RWPE2 (cell line): ENCODE measurements around the gene TM9SF2.

Source experiments
- ATAC-seq: fragments of 200-7000 bp; cut with Tn5 transposase; 3 replicates; pipeline ENCODE4 v1.9.1; 2021; ENCODE audit warnings: low read depth
- DNase-seq: peaks from one replicate; pipeline ENCODE4 v3.0.0-alpha.2; 2020; ENCODE audit warnings: low spot score
- H3K27ac ChIP-seq: fragments of 450-650 bp; 2 replicates; pipeline ENCODE4 v1.5.1; 2017; ENCODE audit warnings: mild to moderate bottlenecking; ENCODE audit not compliant: poor library complexity, severe bottlenecking
- H3K27me3 ChIP-seq: fragments of 250-450 bp; sonication (Bioruptor Pico); 2 replicates; pipeline ENCODE4 v1.5.1; 2021; ENCODE audit warnings: mild to moderate bottlenecking, moderate library complexity; ENCODE audit not compliant: insufficient read depth, poor library complexity, severe bottlenecking
- H3K36me3 ChIP-seq: fragments of 250-450 bp; sonication (Bioruptor Pico); 2 replicates; pipeline ENCODE4 v1.5.1; 2020; ENCODE audit warnings: low read depth, mild to moderate bottlenecking, moderate library complexity
- H3K4me1 ChIP-seq: fragments of 250-450 bp; sonication (Bioruptor Pico); 2 replicates; pipeline ENCODE4 v1.5.1; 2021; ENCODE audit warnings: mild to moderate bottlenecking, moderate library complexity; ENCODE audit not compliant: insufficient read depth, poor library complexity, severe bottlenecking
- H3K4me3 ChIP-seq: fragments of 250-450 bp; sonication (Bioruptor Pico); 2 replicates; pipeline ENCODE4 v1.5.1; 2021; ENCODE audit warnings: mild to moderate bottlenecking, moderate library complexity; ENCODE audit not compliant: severe bottlenecking
- H3K9me3 ChIP-seq: fragments of 250-450 bp; sonication (Bioruptor Pico); 2 replicates; pipeline ENCODE4 v1.5.1; 2021; ENCODE audit warnings: mild to moderate bottlenecking, moderate library complexity; ENCODE audit not compliant: severe bottlenecking
- TF ChIP-seq, protein P1 (sequence below): fragments of 450-650 bp; IDR thresholded peaks from one replicate; pipeline ENCODE4 v1.5.1; 2017; ENCODE audit warnings: mild to moderate bottlenecking, moderate library complexity; ENCODE audit not compliant: poor library complexity, severe bottlenecking

Gene TM9SF2

DNA sequence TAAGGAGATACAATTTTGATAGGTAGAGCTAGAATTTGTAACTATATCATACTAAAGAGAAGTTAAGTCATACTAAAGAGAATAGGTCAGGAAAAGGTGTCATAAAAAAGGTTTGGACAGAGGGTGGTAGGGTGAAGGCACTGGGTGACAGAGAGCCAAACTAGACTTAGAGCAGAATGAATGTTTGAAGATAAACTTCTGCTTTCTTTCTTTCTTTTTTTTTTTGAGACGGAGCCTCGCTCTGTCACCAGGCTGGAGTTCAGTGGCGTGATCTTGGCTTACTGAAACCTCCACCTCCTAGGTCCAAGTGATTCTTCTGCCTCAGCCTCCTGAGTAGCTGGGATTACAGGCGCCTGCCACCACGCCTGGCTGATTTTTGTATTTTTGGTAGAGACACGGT, 44.1 kb downstream of the TM9SF2 start:
- no peak for ATAC-seq
- Histone ChIP-seq H3K36me3 (peaks cover 96% of the 10 kb centered on the region), H3K4me1 (no peaks in the 10 kb centered on the region), H3K27me3 (no peaks in the 10 kb centered on the region), H3K27ac (no peak overlapping the region), H3K9me3 (no peaks in the 10 kb centered on the region), H3K4me3 (no peak overlapping the region)
- no peak for DNase-seq
- TF ChIP-seq, protein P1, sequence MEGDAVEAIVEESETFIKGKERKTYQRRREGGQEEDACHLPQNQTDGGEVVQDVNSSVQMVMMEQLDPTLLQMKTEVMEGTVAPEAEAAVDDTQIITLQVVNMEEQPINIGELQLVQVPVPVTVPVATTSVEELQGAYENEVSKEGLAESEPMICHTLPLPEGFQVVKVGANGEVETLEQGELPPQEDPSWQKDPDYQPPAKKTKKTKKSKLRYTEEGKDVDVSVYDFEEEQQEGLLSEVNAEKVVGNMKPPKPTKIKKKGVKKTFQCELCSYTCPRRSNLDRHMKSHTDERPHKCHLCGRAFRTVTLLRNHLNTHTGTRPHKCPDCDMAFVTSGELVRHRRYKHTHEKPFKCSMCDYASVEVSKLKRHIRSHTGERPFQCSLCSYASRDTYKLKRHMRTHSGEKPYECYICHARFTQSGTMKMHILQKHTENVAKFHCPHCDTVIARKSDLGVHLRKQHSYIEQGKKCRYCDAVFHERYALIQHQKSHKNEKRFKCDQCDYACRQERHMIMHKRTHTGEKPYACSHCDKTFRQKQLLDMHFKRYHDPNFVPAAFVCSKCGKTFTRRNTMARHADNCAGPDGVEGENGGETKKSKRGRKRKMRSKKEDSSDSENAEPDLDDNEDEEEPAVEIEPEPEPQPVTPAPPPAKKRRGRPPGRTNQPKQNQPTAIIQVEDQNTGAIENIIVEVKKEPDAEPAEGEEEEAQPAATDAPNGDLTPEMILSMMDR, result no peak

DNA sequence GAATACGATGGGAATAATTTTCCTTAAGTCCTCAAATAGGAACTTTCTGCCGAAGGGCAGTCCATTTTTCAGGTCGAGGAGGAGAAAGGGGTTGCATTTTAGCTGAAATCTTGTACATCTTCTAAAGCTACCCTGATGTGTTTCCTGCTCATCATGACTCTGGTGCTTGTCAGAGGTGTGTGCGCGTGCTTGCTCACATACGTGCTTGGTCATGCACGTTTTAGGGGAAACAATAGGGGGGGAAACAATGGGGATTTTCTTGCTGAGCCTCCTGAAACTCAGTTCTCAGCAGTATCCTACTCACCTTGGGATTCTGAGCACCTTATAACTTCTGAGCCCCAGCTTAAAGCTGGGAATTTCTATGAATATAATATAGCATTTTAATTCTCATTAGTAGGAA, 44.7 kb downstream of the TM9SF2 start:
- Histone ChIP-seq H3K9me3 (no peaks in the 10 kb centered on the region), H3K4me3 (no peak overlapping the region), H3K27me3 (no peaks in the 10 kb centered on the region), H3K4me1 (no peaks in the 10 kb centered on the region), H3K36me3 (peaks cover 96% of the 10 kb centered on the region), H3K27ac (no peak overlapping the region)
- DNase-seq (no peak), ATAC-seq (no peak)
- TF ChIP-seq, protein P1, result no peak

DNA sequence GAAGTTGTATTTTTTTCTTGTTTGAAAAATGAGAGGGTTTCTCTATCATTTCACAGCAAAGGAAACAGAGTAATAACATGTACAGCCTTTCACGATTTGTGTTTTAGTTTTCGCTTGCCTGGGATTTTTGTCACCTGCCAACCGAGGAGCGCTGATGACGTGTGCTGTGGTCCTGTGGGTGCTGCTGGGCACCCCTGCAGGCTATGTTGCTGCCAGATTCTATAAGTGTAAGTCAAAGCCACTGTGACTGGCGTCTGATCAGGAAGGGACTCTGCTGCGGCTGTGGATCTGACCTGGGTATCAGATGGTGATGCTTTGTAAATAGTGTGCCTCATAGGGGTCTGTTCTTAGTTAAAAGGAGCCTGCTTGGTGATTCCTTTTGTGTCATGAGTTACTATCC, 45.6 kb downstream of the TM9SF2 start:
- no peak overlapping the region for H3K4me3 ChIP-seq
- DNase-seq (no peak), ATAC-seq (no peak)
- no peaks in the 10 kb centered on the region for H3K4me1 ChIP-seq
- TF ChIP-seq, protein P1, result no peak
- H3K27ac ChIP-seq, result no peak overlapping the region
- peaks cover 96% of the 10 kb centered on the region for H3K36me3 ChIP-seq
- H3K9me3 ChIP-seq, result no peaks in the 10 kb centered on the region
- H3K27me3 ChIP-seq, result no peaks in the 10 kb centered on the region

DNA sequence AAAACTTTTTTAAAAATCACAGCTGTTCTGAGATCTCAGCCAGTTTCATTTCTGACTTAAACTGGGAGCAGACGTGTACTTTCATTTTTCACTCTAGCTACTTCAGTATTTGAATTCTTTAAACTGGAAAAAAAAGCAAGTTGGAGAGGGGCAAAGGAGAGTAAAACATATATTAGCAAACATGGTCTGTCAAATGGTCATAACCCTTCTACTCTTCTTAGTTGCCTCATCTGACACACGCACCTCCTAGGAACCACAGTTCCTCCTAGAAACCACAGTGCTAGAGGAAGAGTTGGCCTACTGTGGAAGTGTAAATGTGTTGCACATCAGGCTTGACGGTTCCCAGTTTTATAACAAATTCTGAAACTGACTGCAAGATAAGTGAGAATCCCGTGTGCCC, 47.2 kb downstream of the TM9SF2 start:
- Histone ChIP-seq H3K36me3 (peaks cover 96% of the 10 kb centered on the region), H3K27me3 (no peaks in the 10 kb centered on the region), H3K9me3 (no peaks in the 10 kb centered on the region), H3K4me3 (no peak overlapping the region), H3K27ac (no peak overlapping the region), H3K4me1 (no peaks in the 10 kb centered on the region)
- TF ChIP-seq, protein P1, result no peak
- ATAC-seq, result no peak
- DNase-seq, result no peak

DNA sequence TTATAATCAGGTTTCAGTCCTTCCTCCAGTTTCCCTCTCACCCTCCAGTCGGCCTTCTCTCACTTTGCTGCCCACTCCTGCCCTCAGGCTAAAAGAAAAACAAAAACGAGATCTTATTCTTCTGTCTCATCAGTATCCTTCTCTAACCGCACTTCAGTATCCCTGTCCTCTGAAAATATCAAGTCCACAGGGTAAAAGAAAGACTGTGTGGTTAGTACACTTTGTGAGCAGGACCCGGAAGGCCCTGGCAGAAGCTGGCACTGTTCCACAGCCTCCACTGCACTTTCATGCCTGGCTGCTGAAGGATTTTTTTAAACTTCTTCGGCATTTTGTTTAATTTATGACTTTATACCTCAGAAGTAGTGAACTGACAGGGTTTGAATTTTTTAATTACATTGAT, 51.8 kb downstream of the TM9SF2 start:
- H3K27me3 ChIP-seq, result no peaks in the 10 kb centered on the region
- peaks cover 97% of the 10 kb centered on the region for H3K36me3 ChIP-seq
- H3K4me1 ChIP-seq, result no peaks in the 10 kb centered on the region
- H3K4me3 ChIP-seq, result no peak overlapping the region
- TF ChIP-seq, protein P1, result no peak
- no peak for DNase-seq
- H3K9me3 ChIP-seq, result no peaks in the 10 kb centered on the region
- H3K27ac ChIP-seq, result no peak overlapping the region
- ATAC-seq, result no peak
